ENCODE measurements around the gene FYN.

The FYN gene

DNA sequence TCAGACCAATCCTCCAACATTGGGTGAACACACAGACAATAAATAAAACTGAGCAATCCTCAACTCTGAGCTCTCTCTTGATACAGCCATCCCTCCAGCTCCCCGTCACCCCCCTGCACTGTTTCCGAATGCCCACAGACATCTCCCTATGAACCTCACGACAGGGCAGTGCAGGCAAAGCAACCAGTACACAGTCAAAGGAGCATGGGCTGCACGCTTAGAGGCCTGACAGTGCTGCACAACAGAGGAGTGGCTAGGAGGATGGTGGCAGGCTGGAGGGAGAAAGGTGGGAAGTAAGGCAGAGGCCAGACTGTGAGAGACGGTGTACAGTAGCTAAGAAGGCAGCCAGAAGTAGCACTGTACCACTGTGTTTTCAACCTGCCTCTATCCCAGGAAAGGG lies 24.0 kb downstream of the FYN start:
- H3K27ac Mint-ChIP-seq, result peak overlapping the region; percentile 93
- no peaks in the 10 kb centered on the region for H3K27me3 Mint-ChIP-seq
- no peaks in the 10 kb centered on the region for H3K4me1 Mint-ChIP-seq (ENCODE audit: low read depth)
- peaks cover 40% of the 10 kb centered on the region for H3K36me3 Mint-ChIP-seq
- H3K9me3 Mint-ChIP-seq (ENCODE audit: low read depth), result no peaks in the 10 kb centered on the region
- H3K4me3 Mint-ChIP-seq, result peak overlapping the region; percentile 65

DNA sequence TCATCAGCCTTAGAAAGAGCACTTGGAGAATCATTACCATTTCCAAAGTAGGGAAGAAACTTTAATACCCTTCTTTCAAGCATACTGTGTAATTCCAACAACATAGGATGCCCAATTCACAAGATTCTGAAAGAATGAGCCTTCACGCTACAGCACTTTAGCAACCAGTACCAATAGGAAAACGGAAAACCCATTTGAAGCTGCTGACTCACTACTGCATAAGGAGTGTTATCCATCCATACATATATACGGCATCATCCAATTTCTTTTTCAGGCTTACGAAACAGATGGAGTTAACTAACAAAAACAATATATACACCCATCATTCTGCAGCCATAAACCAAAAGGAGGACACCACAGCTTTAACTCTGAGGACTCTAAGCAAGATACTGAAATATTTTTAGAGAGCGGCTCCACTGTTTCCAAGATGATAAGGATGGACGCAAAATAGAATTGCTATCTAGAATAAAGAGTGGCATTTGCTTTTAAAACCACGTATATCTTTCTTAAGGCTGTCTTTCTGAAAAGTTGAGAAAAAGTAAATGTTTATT lies 24.9 kb downstream of the FYN start:
- H3K27me3 Mint-ChIP-seq, result no peaks in the 10 kb centered on the region

DNA sequence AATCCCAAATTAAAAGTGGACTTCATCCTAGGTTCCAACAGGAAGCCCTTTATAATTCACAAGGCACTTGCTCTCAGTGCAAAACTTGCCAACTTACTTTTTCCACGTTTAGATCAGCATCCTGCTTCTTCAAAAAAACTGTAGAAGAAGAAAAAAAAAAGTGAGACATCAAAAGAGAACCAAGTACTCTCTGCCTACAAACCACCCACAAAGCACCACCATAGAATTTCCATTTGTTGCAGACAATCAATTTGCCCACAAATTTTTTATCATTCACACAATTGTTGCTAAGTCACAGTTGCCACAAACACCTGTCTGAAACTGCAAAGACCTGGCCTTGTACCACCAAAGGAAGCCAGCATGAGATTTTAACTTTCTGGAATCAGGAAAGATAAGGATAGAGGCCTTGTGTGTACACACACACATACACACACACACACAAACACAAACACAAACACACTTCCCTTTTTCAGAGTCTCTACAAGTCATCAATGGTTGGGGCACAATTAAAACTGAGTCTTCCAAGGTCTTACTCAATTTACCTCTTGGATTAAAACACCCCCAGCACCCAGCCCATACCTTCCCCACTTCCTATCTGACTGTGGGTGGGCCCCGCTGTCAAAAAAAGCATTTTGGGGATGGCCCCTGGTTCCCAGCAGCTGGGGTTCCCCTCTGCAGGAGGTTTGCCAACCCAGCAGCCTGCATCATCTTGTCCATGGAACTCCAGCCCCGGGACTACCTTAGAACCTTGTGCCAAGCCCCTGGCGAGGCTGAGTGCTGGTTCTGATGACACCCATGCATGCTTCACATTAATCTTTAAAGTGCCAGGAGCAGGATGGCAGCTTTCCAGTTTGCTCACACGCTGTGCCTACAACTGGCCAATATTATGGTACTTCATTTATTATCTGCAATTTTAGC lies 26.5 kb downstream of the FYN start:
- Mint-ChIP-seq H3K36me3 (peaks cover 24% of the 10 kb centered on the region), H3K27me3 (no peaks in the 10 kb centered on the region), H3K27ac (no peak overlapping the region), H3K4me3 (peak overlapping the region; percentile 77), H3K4me1 (ENCODE audit: low read depth) (no peaks in the 10 kb centered on the region), H3K9me3 (ENCODE audit: low read depth) (no peaks in the 10 kb centered on the region)

More for the DNA sequence above, 24.9 kb downstream of the FYN start:
- peak overlapping the region; percentile 77 for H3K4me3 Mint-ChIP-seq
- no peak overlapping the region for H3K27ac Mint-ChIP-seq
- H3K4me1 Mint-ChIP-seq (ENCODE audit: low read depth), result no peaks in the 10 kb centered on the region
- H3K36me3 Mint-ChIP-seq, result peaks cover 37% of the 10 kb centered on the region
- H3K9me3 Mint-ChIP-seq (ENCODE audit: low read depth), result no peaks in the 10 kb centered on the region

DNA sequence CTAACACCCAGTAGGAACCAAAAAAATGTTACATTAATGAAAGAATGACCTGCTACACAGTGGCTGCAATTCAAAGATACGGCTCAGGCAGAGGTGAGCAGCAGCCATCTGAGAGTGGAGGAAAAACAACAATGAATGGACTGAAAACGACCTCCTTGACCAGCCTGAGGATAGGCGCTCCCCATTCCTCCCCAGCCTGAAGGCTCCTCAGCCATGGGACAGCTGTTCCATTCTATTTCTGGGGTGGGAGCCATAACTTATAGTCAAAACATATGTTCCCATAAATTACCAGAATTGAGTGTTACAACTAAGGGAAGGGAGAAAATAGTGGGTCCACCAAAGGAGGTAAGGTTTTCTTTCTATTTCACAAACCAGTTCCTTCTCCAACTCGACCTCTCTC lies 27.2 kb downstream of the FYN start:
- H3K9me3 Mint-ChIP-seq (ENCODE audit: low read depth), result no peaks in the 10 kb centered on the region
- H3K27ac Mint-ChIP-seq, result no peak overlapping the region
- no peaks in the 10 kb centered on the region for H3K27me3 Mint-ChIP-seq
- peak overlapping the region; percentile 77 for H3K4me3 Mint-ChIP-seq
- peaks cover 19% of the 10 kb centered on the region for H3K36me3 Mint-ChIP-seq
- no peaks in the 10 kb centered on the region for H3K4me1 Mint-ChIP-seq (ENCODE audit: low read depth)

DNA sequence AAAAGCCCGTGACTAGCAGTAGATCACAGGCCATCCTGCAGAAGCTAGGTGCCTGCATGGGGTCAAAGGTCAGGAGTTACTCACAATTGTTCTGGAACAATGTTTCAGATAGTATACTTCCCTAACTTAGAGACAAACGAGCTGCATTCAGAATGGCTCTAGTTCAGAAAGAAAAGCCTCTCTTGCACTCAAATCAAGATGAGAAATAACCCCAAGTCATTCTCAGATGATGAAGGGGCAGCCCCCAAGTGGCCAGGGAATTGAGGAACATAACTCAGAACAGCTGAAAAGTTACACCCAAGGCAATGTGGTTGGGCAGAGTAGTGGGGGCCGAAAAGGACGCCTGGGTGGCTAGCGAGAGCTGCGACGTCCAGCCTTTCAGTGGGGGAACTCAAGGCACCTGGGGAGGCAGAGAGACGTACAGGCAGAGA lies 27.8 kb downstream of the FYN start:
- peaks cover 18% of the 10 kb centered on the region for H3K36me3 Mint-ChIP-seq
- H3K27me3 Mint-ChIP-seq, result no peaks in the 10 kb centered on the region
- H3K27ac Mint-ChIP-seq, result no peak overlapping the region

DNA sequence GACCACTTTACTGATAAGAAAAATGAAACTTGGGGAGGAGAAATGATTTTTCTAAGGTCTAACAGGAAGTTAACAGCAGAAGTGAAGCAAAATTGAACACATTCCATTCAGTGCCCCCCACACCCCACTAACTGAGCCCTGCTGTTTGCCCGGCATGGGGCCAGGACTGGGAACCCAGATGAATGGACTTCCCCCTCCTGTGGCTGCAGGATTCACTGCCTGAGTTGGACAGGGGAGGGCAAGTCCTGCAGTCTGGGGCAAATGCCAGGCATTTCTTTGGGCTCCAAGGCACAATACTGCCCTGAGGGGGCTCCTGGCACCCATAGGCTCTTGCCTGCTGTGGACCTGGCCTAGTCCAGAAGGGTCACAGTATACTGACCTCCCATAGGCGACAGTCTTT lies 28.3 kb downstream of the FYN start:
- no peak overlapping the region for H3K27ac Mint-ChIP-seq

More for the DNA sequence above, 27.8 kb downstream of the FYN start:
- Mint-ChIP-seq H3K4me1 (ENCODE audit: low read depth) (no peaks in the 10 kb centered on the region), H3K4me3 (peak overlapping the region; percentile 77), H3K9me3 (ENCODE audit: low read depth) (no peaks in the 10 kb centered on the region)

DNA sequence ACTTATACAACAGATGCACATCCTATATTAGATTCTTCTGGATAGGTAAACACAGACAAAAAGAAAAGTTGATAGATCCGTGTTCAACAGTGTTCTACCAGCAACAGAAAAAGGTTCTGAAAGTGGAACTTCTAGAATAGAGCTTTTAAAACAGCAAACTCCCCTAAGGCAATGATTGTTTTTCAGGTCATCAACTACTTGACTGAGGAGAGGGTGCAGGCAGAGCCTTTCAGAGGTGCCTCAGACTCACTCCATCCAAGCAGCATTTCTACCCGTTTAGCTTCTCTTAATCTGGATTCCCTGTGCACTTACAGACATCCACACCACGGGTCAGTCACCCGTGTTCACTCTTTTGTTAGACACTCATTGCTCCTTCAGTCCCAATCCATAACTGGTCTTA lies 28.9 kb downstream of the FYN start:
- H3K27ac Mint-ChIP-seq, result no peak overlapping the region
- H3K27me3 Mint-ChIP-seq, result no peaks in the 10 kb centered on the region
- no peaks in the 10 kb centered on the region for H3K9me3 Mint-ChIP-seq (ENCODE audit: low read depth)
- H3K4me3 Mint-ChIP-seq, result no peak overlapping the region
- H3K36me3 Mint-ChIP-seq, result peaks cover 15% of the 10 kb centered on the region
- H3K4me1 Mint-ChIP-seq (ENCODE audit: low read depth), result no peaks in the 10 kb centered on the region

More for the DNA sequence above, 28.3 kb downstream of the FYN start:
- Mint-ChIP-seq H3K9me3 (ENCODE audit: low read depth) (no peaks in the 10 kb centered on the region), H3K4me1 (ENCODE audit: low read depth) (no peaks in the 10 kb centered on the region), H3K4me3 (peak overlapping the region; percentile 77), H3K27me3 (no peaks in the 10 kb centered on the region), H3K36me3 (peaks cover 17% of the 10 kb centered on the region)

DNA sequence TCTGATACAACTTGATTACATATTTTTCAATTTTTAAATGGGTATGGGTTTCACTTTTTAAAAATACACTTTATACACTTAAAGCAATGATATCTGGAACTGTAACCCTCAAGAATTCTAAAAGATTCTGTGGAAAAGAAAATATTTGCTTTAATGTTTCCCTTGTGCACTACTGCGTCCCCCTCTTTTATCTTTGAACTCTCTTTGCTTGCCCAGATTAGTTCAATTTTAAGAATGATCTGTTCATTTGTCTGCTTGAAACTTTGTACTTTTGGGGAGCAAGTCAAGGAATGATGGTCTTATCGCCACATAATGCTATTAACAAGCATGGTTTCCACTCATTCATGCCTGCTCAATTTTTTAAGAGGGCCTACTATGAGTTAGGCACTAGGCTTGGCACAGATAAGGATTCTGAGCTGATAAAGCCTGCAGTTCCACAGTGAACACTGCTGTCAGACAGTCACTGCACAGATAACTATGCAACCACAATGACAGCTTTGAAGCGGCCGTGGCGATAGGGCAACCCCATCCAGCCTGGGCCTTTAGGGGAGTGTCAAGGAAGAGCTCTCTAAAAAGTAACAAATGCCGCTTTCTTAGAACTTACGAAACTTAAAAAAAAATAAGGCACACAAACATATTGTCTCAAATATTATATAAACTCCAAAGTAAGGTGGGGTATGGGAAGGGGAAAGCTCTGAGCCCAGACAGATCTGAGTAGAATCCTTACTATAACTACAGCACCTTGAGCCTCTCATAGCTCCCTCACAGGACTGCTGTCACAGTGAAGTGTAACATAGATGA lies 29.7 kb downstream of the FYN start:
- Mint-ChIP-seq H3K27ac (no peak overlapping the region), H3K4me1 (ENCODE audit: low read depth) (no peaks in the 10 kb centered on the region), H3K4me3 (no peak overlapping the region), H3K9me3 (ENCODE audit: low read depth) (no peaks in the 10 kb centered on the region), H3K27me3 (no peaks in the 10 kb centered on the region), H3K36me3 (peaks cover 21% of the 10 kb centered on the region)

DNA sequence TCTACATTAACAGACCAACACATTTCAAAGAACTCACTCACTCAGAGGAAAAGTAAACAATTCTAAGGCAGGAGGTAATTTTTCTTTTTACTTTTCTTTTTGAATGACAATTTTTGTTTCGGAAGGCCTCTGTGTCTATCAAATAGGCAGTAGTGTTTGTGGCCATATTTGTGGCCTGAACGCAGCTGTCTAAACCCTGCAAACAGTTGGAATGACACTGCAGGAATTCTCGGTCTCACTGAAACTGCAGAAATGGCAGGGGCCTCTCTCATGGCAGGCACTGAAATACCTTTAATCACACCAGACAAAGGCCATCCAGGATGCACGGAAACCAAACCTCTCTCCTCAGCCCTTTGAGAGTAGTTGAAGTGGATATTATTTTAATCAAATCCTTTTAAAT lies 30.4 kb downstream of the FYN start:
- Mint-ChIP-seq H3K36me3 (peaks cover 21% of the 10 kb centered on the region), H3K27ac (no peak overlapping the region), H3K4me3 (no peak overlapping the region), H3K27me3 (no peaks in the 10 kb centered on the region), H3K9me3 (ENCODE audit: low read depth) (no peaks in the 10 kb centered on the region), H3K4me1 (ENCODE audit: low read depth) (no peaks in the 10 kb centered on the region)

DNA sequence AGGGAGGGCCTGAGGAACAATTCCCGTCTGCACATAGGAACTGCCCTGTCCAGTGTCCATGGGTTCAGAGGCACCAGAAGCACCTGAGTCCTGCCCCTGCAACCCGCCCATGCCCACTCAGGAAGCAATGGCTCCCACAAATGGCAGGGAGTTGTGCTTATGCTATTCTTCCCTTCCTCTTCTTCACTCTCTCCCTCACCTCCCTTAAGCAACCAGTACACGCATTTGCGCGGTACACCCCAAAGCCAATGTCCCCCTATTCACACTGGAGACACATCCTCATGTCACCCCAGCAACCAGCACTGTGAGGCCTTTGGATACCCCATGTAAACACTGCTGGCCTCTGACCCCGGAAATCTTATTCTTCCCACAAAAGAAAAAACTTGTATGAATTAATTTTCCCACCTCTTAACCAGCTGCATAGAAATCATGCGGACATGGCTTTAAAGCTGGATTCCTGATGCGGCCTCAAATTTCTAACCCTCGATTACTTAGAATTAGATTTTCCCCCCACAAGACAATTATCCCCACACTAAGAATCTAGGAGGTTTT lies 30.9 kb downstream of the FYN start:
- Mint-ChIP-seq H3K4me1 (ENCODE audit: low read depth) (no peaks in the 10 kb centered on the region), H3K4me3 (no peak overlapping the region), H3K9me3 (ENCODE audit: low read depth) (no peaks in the 10 kb centered on the region), H3K27me3 (no peaks in the 10 kb centered on the region), H3K36me3 (peaks cover 23% of the 10 kb centered on the region), H3K27ac (no peak overlapping the region)

DNA sequence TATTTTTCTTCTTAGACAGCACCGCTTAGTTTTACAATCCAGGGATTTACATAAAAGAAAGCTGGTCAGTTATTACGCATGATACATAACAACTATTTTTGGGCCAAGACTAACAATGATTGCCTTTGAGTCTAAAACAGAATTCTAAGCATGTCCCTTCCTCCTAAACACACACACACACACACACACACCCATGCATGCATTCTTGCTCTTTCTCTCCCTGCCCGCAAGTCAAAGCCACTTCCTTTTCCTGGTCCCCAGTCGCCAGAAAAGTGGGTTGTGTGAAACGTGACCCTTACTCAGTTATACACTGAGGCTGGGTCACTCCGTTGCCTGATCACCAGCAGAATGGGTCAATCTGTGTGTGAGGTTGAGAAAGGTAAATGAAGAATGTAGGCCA lies 31.4 kb downstream of the FYN start:
- Mint-ChIP-seq H3K27ac (no peak overlapping the region), H3K36me3 (peaks cover 24% of the 10 kb centered on the region), H3K9me3 (ENCODE audit: low read depth) (no peaks in the 10 kb centered on the region), H3K4me1 (ENCODE audit: low read depth) (no peaks in the 10 kb centered on the region), H3K4me3 (no peak overlapping the region), H3K27me3 (no peaks in the 10 kb centered on the region)

DNA sequence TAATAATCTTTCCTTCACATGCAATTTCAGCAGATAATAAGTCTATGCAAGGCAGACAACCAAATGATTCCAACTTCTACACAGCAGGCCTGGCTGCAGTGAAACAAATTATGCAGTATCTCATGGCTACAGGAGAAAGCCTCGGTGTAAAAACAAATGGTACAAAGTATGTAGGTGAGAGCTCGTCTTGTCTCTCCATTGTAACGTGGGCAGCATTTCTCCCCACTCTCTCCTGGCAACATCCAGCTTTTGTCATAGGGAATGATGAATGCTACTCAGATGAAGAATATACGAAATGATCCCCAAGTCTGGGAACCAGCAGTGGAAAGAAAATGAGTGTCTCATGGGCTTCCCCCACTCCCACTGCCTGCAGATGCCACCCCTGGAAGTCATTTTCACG lies 32.4 kb downstream of the FYN start:
- Mint-ChIP-seq H3K27me3 (no peaks in the 10 kb centered on the region), H3K4me3 (no peak overlapping the region), H3K36me3 (peaks cover 23% of the 10 kb centered on the region), H3K4me1 (ENCODE audit: low read depth) (peaks cover 8% of the 10 kb centered on the region), H3K27ac (no peak overlapping the region), H3K9me3 (ENCODE audit: low read depth) (no peaks in the 10 kb centered on the region)

DNA sequence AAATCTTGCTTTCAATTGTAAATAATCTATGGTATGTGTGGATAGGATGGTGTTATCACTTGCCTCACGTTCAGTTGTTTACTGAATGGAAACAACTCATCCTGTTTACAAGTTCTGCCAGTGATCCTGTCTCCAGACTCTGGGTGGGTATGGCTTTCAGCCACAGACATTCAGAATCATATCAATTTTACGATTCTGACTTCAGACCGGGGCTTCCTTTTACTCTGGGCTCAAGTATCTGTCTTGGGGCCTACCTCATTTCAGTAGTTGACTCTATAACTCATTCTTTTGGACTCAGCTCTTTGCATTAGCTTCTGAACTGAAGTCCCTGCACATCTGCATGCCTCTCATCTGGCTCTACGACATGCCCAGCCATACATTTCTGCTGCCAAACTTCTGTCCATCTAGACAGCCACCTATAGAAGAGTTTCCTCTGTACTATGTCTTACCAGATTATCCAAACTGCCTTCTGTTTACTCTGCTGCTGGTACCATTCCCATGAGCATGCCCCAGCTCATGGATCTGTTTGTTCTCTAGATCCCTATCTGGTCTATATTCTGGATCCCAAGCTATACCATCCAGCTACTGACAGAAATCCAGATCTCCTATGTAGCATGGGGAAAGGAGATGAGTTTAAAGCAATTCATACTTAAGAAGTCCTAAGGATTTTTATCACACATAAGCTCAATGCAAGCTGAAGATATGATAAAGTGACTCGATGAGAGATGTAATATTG lies 34.3 kb downstream of the FYN start:
- Mint-ChIP-seq H3K27me3 (no peaks in the 10 kb centered on the region), H3K36me3 (peaks cover 26% of the 10 kb centered on the region), H3K4me1 (ENCODE audit: low read depth) (peaks cover 26% of the 10 kb centered on the region), H3K9me3 (ENCODE audit: low read depth) (no peaks in the 10 kb centered on the region), H3K27ac (no peak overlapping the region), H3K4me3 (peak overlapping the region; percentile 73)
